ENCODE results near the gene APBA2.

Gene APBA2

GRCh38 chr15:28933710-28934445 is 48.1 kb downstream of the APBA2 start:
- in situ Hi-C loops (cut with HindIII; ENCODE audit: low sequenced_read_pairs): no loop called here

GRCh38 chr15:28934645-28935044 is 48.9 kb downstream of the APBA2 start:
- in situ Hi-C loops (cut with HindIII; ENCODE audit: low sequenced_read_pairs): no loop called here

- in situ Hi-C loops (cut with HindIII; ENCODE audit: low sequenced_read_pairs): no loop called here
Measured at GRCh38 chr15:28935316-28935715, 49.5 kb downstream of the APBA2 start.

- in situ Hi-C loops (cut with HindIII; ENCODE audit: low sequenced_read_pairs): no loop called here
Measured at GRCh38 chr15:28936081-28936480, 50.3 kb downstream of the APBA2 start.

GRCh38 chr15:28936481-28936881 is 50.7 kb downstream of the APBA2 start:
- in situ Hi-C loops (cut with HindIII; ENCODE audit: low sequenced_read_pairs): no loop called here

- in situ Hi-C loops (cut with HindIII; ENCODE audit: low sequenced_read_pairs): no loop called here
Measured at GRCh38 chr15:28937271-28937670, 51.5 kb downstream of the APBA2 start.

- in situ Hi-C loops (cut with HindIII; ENCODE audit: low sequenced_read_pairs): no loop called here
Measured at GRCh38 chr15:28942046-28942445, 56.3 kb downstream of the APBA2 start.

GRCh38 chr15:28942571-28942970 is 56.8 kb downstream of the APBA2 start:
- in situ Hi-C loops (cut with HindIII; ENCODE audit: low sequenced_read_pairs): no loop called here

GRCh38 chr15:28943146-28943545 is 57.4 kb downstream of the APBA2 start:
- in situ Hi-C loops (cut with HindIII; ENCODE audit: low sequenced_read_pairs): no loop called here

GRCh38 chr15:28943611-28944230 is 57.9 kb downstream of the APBA2 start:
- in situ Hi-C loops (cut with HindIII; ENCODE audit: low sequenced_read_pairs): no loop called here

GRCh38 chr15:28944286-28944685 is 58.5 kb downstream of the APBA2 start:
- in situ Hi-C loops (cut with HindIII; ENCODE audit: low sequenced_read_pairs): no loop called here

- in situ Hi-C loops (cut with HindIII; ENCODE audit: low sequenced_read_pairs): no loop called here
Measured at GRCh38 chr15:28944696-28945300, 59.0 kb downstream of the APBA2 start.

- in situ Hi-C loops (cut with HindIII; ENCODE audit: low sequenced_read_pairs): no loop called here
Measured at GRCh38 chr15:28945626-28946230, 60.0 kb downstream of the APBA2 start.

- in situ Hi-C loops (cut with HindIII; ENCODE audit: low sequenced_read_pairs): no loop called here
Measured at GRCh38 chr15:28946803-28947202, 61.0 kb downstream of the APBA2 start.

- in situ Hi-C loops (cut with HindIII; ENCODE audit: low sequenced_read_pairs): no loop called here
Measured at GRCh38 chr15:28947221-28947674, 61.5 kb downstream of the APBA2 start.

GRCh38 chr15:28948036-28948435 is 62.3 kb downstream of the APBA2 start:
- in situ Hi-C loops (cut with HindIII; ENCODE audit: low sequenced_read_pairs): no loop called here

- in situ Hi-C loops (cut with HindIII; ENCODE audit: low sequenced_read_pairs): no loop called here
Measured at GRCh38 chr15:28950916-28951315, 65.1 kb downstream of the APBA2 start.

- in situ Hi-C loops (cut with HindIII; ENCODE audit: low sequenced_read_pairs): no loop called here
Measured at GRCh38 chr15:28952666-28953491, 67.1 kb downstream of the APBA2 start.

GRCh38 chr15:28953573-28954195 is 67.9 kb downstream of the APBA2 start:
- in situ Hi-C loops (cut with HindIII; ENCODE audit: low sequenced_read_pairs): no loop called here

GRCh38 chr15:28954466-28955159 is 68.8 kb downstream of the APBA2 start:
- in situ Hi-C loops (cut with HindIII; ENCODE audit: low sequenced_read_pairs): no loop called here
